Naive thymus-derived CD4-positive, alpha-beta T cell (primary cell): ENCODE results near the gene FCGR3A. TPM values are rescaled to one million over a fixed set of nuclear protein-coding genes. Genes with fewer than 3 reads are reported as not detected.
"Not testable (repeated sequence)": the region's sequence is repeated elsewhere in the genome, so short reads cannot be mapped to it uniquely, and the experiment has no call there.

Experiments used
- ATAC-seq: fragments of 150-1000 bp; cut with Tn5 transposase; 2 replicates; pipeline ENCODE4 v1.10.0; 2021; ENCODE audit warnings: mild to moderate bottlenecking, moderate library complexity
- CTCF ChIA-PET: fragments of 350-600 bp; sonication (Branson Sonifier 250); formaldehyde crosslinking; loops from one replicate; lab custom pipeline; 2021; ENCODE audit warnings: antibody characterized with exemption; lab: Charles Lee
- POLR2A ChIA-PET: fragments of 350-600 bp; sonication (Branson Sonifier 250); formaldehyde crosslinking; loops from one replicate; lab custom pipeline; 2021; ENCODE audit warnings: antibody characterized with exemption, inconsistent platforms; lab: Charles Lee
- DNase-seq, 9 donors: peaks; one replicate each; pipeline versions ENCODE4 v3.0.0 to v3.0.0-alpha.2; 2020 to 2022; ENCODE audit warnings: mixed read lengths in 1 of 9
- H3K27ac ChIP-seq: one replicate; pipeline ENCODE4 v1.7.0; 2013; ENCODE audit warnings: mild to moderate bottlenecking, low read depth, low read length, moderate library complexity
- H3K27me3 ChIP-seq, 2 donors: one replicate each; pipeline ENCODE4 v1.7.0; 2013; ENCODE audit warnings: low read length in 2 of 2, mild to moderate bottlenecking in 2 of 2, moderate library complexity in 2 of 2; ENCODE audit not compliant: control insufficient read depth in 2 of 2, insufficient read depth in 2 of 2
- H3K36me3 ChIP-seq, 3 experiments: 1 replicate in 2 of 3; 2 replicates in 1 of 3; pipeline ENCODE4 v1.7.0; 2013; ENCODE audit warnings: low read length in 3 of 3, mild to moderate bottlenecking in 3 of 3, moderate library complexity in 1 of 3; ENCODE audit not compliant: insufficient read depth in 3 of 3, control insufficient read depth in 2 of 3
- H3K4me1 ChIP-seq, 2 donors: one replicate each; pipeline ENCODE4 v1.7.0; 2013; ENCODE audit warnings: low read length in 2 of 2, mild to moderate bottlenecking in 2 of 2, moderate library complexity in 1 of 2; ENCODE audit not compliant: control insufficient read depth in 2 of 2, insufficient read depth in 2 of 2
- H3K4me3 ChIP-seq: 2 replicates; pipeline ENCODE4 v1.7.0; 2013; ENCODE audit warnings: mild to moderate bottlenecking, low read length
- H3K9me3 ChIP-seq, 3 experiments: 1 replicate in 2 of 3; 2 replicates in 1 of 3; pipeline ENCODE4 v1.7.0; 2013; ENCODE audit warnings: low read length in 3 of 3; ENCODE audit not compliant: control insufficient read depth in 2 of 3
- H3K27ac Mint-ChIP-seq, 9 donors: one replicate each; pipeline ENCODE4 v1.8.0; 2020 to 2022; ENCODE audit warnings: mixed read lengths in 9 of 9, mild to moderate bottlenecking in 8 of 9, moderate library complexity in 5 of 9, inconsistent platforms in 2 of 9
- H3K27me3 Mint-ChIP-seq, 5 donors: one replicate each; pipeline ENCODE4 v1.8.0; 2021 to 2022; ENCODE audit warnings: mixed read lengths in 5 of 5, mild to moderate bottlenecking in 1 of 5
- H3K36me3 Mint-ChIP-seq, 5 donors: one replicate each; pipeline ENCODE4 v1.8.0; 2020 to 2022; ENCODE audit warnings: mixed read lengths in 5 of 5, mild to moderate bottlenecking in 3 of 5, inconsistent platforms in 1 of 5
- H3K4me1 Mint-ChIP-seq, 7 donors: one replicate each; pipeline ENCODE4 v1.8.0; 2020 to 2022; ENCODE audit warnings: mixed read lengths in 7 of 7, mild to moderate bottlenecking in 3 of 7, inconsistent platforms in 1 of 7
- H3K4me3 Mint-ChIP-seq, 10 donors: one replicate each; pipeline ENCODE4 v1.8.0; 2020 to 2022; ENCODE audit warnings: mild to moderate bottlenecking in 10 of 10, mixed read lengths in 10 of 10, moderate library complexity in 6 of 10, inconsistent platforms in 2 of 10
- H3K9me3 Mint-ChIP-seq, 11 donors: one replicate each; pipeline ENCODE4 v1.8.0; 2020 to 2022; ENCODE audit warnings: mixed read lengths in 11 of 11, mild to moderate bottlenecking in 4 of 11, inconsistent platforms in 1 of 11, moderate library complexity in 1 of 11
- intact Hi-C, 2 donors: fragments of 100-400 bp; cut with micrococcal nuclease; formaldehyde crosslinking; loops; one replicate each; pipeline ENCODE4 v1.15.1; 2023
- polyA plus RNA-seq, 2 donors: library from polyadenylated mRNA; unstranded; fragments of 300-500 nt; fragmentation: Illumina TruSeq; gene quantifications; one replicate each; pipeline ENCODE4 v1.2.3, GENCODE V29; 2021
- total RNA-seq, 6 experiments: library from RNA in 5 of 6; stranded (reverse) in 5 of 6; gene quantifications; 1 replicate in 5 of 6; 2 replicates in 1 of 6; pipeline ENCODE4 v1.2.3 and lab custom pipeline; 2021 to 2026

The FCGR3A gene
- total and polyA plus RNA-seq, 7 experiments from 2014 or later = 0.58 to 190 (median 2.2) TPM; not detected in 1

DNA sequence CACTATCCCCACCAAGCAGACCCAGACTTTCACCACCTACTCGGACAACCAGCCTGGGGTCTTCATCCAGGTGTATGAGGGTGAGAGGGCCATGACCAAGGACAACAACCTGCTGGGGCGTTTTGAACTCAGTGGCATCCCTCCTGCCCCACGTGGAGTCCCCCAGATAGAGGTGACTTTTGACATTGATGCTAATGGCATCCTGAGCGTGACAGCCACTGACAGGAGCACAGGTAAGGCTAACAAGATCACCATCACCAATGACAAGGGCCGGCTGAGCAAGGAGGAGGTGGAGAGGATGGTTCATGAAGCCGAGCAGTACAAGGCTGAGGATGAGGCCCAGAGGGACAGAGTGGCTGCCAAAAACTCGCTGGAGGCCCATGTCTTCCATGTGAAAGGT lies 23.7 kb downstream of the FCGR3A start:
- H3K27ac ChIP-seq, DNase-seq, H3K27ac Mint-ChIP-seq, H3K27me3 ChIP-seq, H3K4me1 ChIP-seq, H3K9me3 ChIP-seq, H3K36me3 ChIP-seq, intact Hi-C loops, CTCF ChIA-PET, POLR2A ChIA-PET, ATAC-seq, H3K4me3 ChIP-seq: not testable (repeated sequence)
- peaks cover 0 to 31% (median 19%) of the 10 kb centered on the region in 7 donors for H3K4me1 Mint-ChIP-seq
- peaks cover 0 to 14% (median 0%) of the 10 kb centered on the region in 5 donors for H3K36me3 Mint-ChIP-seq
- peak overlapping the region in 3 of 10 donors; percentile 5 to 19 (median 11) for H3K4me3 Mint-ChIP-seq
- peaks cover 0 to 68% (median 0%) of the 10 kb centered on the region in 5 donors for H3K27me3 Mint-ChIP-seq
- H3K9me3 Mint-ChIP-seq = peaks cover 0 to 27% (median 0%) of the 10 kb centered on the region in 11 donors

DNA sequence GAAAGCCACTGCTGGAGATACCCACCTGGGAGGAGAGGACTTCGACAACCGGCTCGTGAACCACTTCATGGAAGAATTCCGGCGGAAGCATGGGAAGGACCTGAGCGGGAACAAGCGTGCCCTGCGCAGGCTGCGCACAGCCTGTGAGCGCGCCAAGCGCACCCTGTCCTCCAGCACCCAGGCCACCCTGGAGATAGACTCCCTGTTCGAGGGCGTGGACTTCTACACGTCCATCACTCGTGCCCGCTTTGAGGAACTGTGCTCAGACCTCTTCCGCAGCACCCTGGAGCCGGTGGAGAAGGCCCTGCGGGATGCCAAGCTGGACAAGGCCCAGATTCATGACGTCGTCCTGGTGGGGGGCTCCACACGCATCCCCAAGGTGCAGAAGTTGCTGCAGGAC lies 24.3 kb downstream of the FCGR3A start:
- H3K27ac Mint-ChIP-seq = peak overlapping the region in 1 of 9 donors; percentile 32
- H3K4me3 Mint-ChIP-seq = peak overlapping the region; percentile 72 to 92 (median 83)
- peaks cover 0 to 21% (median 0%) of the 10 kb centered on the region in 11 donors for H3K9me3 Mint-ChIP-seq
- H3K36me3 ChIP-seq, ATAC-seq, H3K4me1 ChIP-seq, H3K36me3 Mint-ChIP-seq, DNase-seq, POLR2A ChIA-PET, H3K9me3 ChIP-seq, intact Hi-C loops, CTCF ChIA-PET, H3K27me3 ChIP-seq, H3K27ac ChIP-seq: not testable (repeated sequence)
- H3K27me3 Mint-ChIP-seq = peaks cover 0 to 66% (median 0%) of the 10 kb centered on the region in 5 donors
- peaks cover 0 to 25% (median 16%) of the 10 kb centered on the region in 7 donors for H3K4me1 Mint-ChIP-seq
- H3K4me3 ChIP-seq = peak overlapping the region; percentile 51

DNA sequence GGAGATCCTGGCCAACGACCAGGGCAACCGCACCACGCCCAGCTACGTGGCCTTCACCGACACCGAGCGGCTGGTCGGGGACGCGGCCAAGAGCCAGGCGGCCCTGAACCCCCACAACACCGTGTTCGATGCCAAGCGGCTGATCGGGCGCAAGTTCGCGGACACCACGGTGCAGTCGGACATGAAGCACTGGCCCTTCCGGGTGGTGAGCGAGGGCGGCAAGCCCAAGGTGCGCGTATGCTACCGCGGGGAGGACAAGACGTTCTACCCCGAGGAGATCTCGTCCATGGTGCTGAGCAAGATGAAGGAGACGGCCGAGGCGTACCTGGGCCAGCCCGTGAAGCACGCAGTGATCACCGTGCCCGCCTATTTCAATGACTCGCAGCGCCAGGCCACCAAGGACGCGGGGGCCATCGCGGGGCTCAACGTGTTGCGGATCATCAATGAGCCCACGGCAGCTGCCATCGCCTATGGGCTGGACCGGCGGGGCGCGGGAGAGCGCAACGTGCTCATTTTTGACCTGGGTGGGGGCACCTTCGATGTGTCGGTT lies 24.8 kb downstream of the FCGR3A start:
- H3K36me3 ChIP-seq, H3K36me3 Mint-ChIP-seq, H3K27ac ChIP-seq, H3K27me3 ChIP-seq, CTCF ChIA-PET, H3K9me3 ChIP-seq, intact Hi-C loops, H3K4me1 ChIP-seq: not testable (repeated sequence)
- peak overlapping the region; percentile 72 to 94 (median 86) for H3K4me3 Mint-ChIP-seq
- H3K9me3 Mint-ChIP-seq = peaks cover 0 to 16% (median 0%) of the 10 kb centered on the region in 11 donors
- H3K4me3 ChIP-seq = peak overlapping the region; percentile 93
- peaks cover 0 to 63% (median 0%) of the 10 kb centered on the region in 5 donors for H3K27me3 Mint-ChIP-seq
- ATAC-seq (peak; percentile 12), DNase-seq (peak in 3 of 9 donors; percentile 18 to 28 (median 27))
- peak overlapping the region in 3 of 9 donors; percentile 9 to 32 (median 25) for H3K27ac Mint-ChIP-seq
- peaks cover 0 to 20% (median 11%) of the 10 kb centered on the region in 7 donors for H3K4me1 Mint-ChIP-seq
- POLR2A ChIA-PET = interaction anchor here (0.6 to 0.7 kb wide), 2 partner anchors 127 to 225 kb away, joined by 3 read pairs; partner anchors contain the start of gene DUSP12

DNA sequence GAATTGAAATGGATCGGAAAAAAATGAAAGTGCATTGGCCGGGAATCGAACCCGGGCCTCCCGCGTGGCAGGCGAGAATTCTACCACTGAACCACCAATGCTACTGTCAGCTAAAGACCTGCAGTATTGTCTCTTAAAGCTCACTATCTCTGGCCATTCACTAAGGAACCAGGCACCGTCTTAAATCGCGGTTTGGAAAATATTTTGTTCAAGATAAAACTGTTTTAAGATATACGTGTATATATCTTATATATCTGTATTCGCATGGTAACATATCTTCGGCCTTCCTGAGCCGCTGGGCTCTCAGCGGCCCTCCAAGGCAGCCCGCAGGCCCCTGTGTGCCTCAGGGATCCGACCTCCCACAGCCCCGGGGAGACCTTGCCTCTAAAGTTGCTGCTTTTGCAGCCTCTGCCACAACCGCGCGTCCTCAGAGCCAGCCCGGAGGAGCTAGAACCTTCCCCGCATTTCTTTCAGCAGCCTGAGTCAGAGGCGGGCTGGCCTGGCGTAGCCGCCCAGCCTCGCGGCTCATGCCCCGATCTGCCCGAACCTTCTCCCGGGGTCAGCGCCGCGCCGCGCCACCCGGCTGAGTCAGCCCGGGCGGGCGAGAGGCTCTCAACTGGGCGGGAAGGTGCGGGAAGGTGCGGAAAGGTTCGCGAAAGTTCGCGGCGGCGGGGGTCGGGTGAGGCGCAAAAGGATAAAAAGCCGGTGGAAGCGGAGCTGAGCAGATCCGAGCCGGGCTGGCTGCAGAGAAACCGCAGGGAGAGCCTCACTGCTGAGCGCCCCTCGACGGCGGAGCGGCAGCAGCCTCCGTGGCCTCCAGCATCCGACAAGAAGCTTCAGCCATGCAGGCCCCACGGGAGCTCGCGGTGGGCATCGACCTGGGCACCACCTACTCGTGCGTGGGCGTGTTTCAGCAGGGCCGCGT lies 25.5 kb downstream of the FCGR3A start, which contains the start of gene HSPA6:
Gene HSPA6 (plus strand): TSS at position 724 of the 925 bp plus-strand sequence. CDS start 119 bp downstream, at position 843.
- POLR2A ChIA-PET = interaction anchor here (0.5 to 0.9 kb wide), 5 partner anchors 8 to 226 kb away, joined by 3 to 4 read pairs (median 3); partner anchors contain the start of gene DUSP12
- peak within 1 kb of the TSS; percentile 84 to 99 (median 91) for H3K27ac Mint-ChIP-seq

DNA sequence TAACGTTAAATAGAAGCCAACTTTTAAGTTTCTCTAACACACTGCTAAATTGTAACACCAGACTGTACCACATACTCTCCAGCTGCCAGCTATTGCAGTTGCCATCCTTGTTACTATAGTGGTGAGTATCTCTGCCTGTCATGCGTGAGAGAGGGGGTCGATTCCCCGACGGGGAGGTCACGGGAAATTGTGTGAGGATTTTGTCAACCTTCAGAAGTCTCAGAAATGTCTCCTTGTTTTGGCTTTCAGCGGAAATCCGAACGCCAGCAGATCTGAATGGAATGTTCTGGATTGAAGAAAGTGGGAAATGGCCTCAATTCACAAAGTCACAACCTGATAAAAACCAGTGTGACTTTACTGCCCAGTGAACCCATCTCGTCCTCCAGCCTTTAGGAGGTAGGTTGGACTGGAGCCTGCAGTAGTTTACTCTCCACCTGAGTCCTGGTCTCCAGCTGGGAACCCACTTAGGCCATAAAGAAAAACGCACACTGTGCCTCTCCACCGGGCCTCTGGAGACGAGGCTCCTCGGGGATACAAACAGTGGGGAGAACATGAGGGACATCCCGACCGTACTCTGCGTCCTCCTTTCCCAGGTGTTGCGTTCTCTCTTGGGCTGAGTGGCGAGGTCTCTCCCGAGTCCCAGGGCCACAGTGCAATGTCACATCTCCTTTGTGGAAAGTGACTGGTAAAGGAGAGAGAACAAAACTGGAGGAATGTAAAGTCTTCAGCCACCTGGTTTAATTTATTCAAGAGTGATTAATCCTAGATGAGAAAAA lies 26.4 kb downstream of the FCGR3A start:
- ATAC-seq, H3K27me3 ChIP-seq, DNase-seq, H3K36me3 ChIP-seq, H3K4me1 ChIP-seq, H3K36me3 Mint-ChIP-seq, H3K27ac ChIP-seq, CTCF ChIA-PET, H3K9me3 ChIP-seq: not testable (repeated sequence)
- peak overlapping the region; percentile 84 to 99 (median 91) for H3K27ac Mint-ChIP-seq
- H3K4me1 Mint-ChIP-seq = peaks cover 0 to 19% (median 5%) of the 10 kb centered on the region in 7 donors
- POLR2A ChIA-PET = interaction anchor here (0.7 to 0.9 kb wide), 2 partner anchors 9 to 94 kb away, joined by 3 read pairs; no protein-coding TSS in a partner anchor
- intact Hi-C loops = loop anchor here (1.0 to 2.0 kb wide), 5 partner anchors 8 to 203 kb away; no protein-coding TSS in a partner anchor
- H3K4me3 Mint-ChIP-seq = peak overlapping the region; percentile 79 to 94 (median 88)
- peak overlapping the region; percentile 93 for H3K4me3 ChIP-seq
- peaks cover 0 to 16% (median 0%) of the 10 kb centered on the region in 11 donors for H3K9me3 Mint-ChIP-seq
- peaks cover 0 to 60% (median 0%) of the 10 kb centered on the region in 5 donors for H3K27me3 Mint-ChIP-seq

More for the DNA sequence above, 25.5 kb downstream of the FCGR3A start, which contains the start of gene HSPA6:
- ATAC-seq (peak; percentile 78), DNase-seq (peak; percentile 51 to 87 (median 80))
- H3K36me3 ChIP-seq, H3K36me3 Mint-ChIP-seq, CTCF ChIA-PET, H3K4me1 ChIP-seq, H3K9me3 ChIP-seq, H3K27me3 ChIP-seq: not testable (repeated sequence)
- Mint-ChIP-seq H3K4me3 (peak within 1 kb of the TSS; percentile 79 to 94 (median 88)), H3K4me1 (peaks cover 0 to 19% (median 9%) of the 10 kb centered on the region in 7 donors), H3K9me3 (peaks cover 0 to 16% (median 0%) of the 10 kb centered on the region in 11 donors), H3K27me3 (peaks cover 0 to 65% (median 0%) of the 10 kb centered on the region in 5 donors)
- Histone ChIP-seq H3K4me3 (peak within 1 kb of the TSS; percentile 93), H3K27ac (peak within 1 kb of the TSS; percentile 65)
- intact Hi-C loops = loop anchor here (1.0 to 2.0 kb wide), 5 partner anchors 7 to 202 kb away; no protein-coding TSS in a partner anchor

DNA sequence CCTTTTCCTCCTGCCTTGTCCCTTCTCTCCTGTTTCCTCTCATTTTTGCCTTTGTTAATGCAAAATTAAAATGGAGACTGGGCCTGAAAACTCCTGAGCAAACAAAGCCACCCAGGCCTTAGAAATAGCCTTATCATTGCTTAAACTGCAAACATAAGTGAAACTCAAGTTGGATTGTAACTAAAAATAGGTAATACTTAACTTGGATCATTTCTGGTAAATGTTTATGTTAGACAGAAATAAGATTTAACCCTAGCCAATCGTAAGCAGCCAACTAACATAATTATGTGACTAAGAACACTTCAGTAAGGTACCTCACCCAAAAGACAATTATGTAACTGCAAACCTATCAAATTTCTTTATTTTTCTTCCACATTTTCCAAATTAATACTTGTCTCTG lies 35.7 kb downstream of the FCGR3A start:
- H3K36me3 ChIP-seq, H3K27ac ChIP-seq, H3K27me3 ChIP-seq, H3K4me1 Mint-ChIP-seq, H3K9me3 Mint-ChIP-seq, H3K9me3 ChIP-seq, H3K4me3 ChIP-seq, DNase-seq, H3K4me3 Mint-ChIP-seq, H3K4me1 ChIP-seq, H3K27me3 Mint-ChIP-seq, H3K36me3 Mint-ChIP-seq, ATAC-seq, POLR2A ChIA-PET, H3K27ac Mint-ChIP-seq, CTCF ChIA-PET: not testable (repeated sequence)
- intact Hi-C loops = loop anchor here in 1 of 2 donors (5.0 kb wide), 1 partner anchor 83 kb away; no protein-coding TSS in a partner anchor
